Measurements from ENCODE around the gene NUDT12. TPM values are rescaled to one million over a fixed set of nuclear protein-coding genes. Genes with fewer than 3 reads are reported as not detected.

Gene NUDT12
- total RNA-seq, 4 donors from 2014 or later = 1.5 to 37.1 (median 11.5) TPM

- no peak overlapping the region for H3K27ac ChIP-seq
- H3K9me3 ChIP-seq = no peaks in the 10 kb centered on the region
- no peaks in the 10 kb centered on the region for H3K27me3 ChIP-seq
- no peaks in the 10 kb centered on the region for H3K4me1 ChIP-seq
- intact Hi-C loops (cut with DNase I; ENCODE audit: low total_unique reads) = no loop called here
- no peak for DNase-seq
- no peaks in the 10 kb centered on the region for H3K36me3 ChIP-seq
- TF ChIP-seq CTCF (IDR thresholded peaks at IDR 0.05) (no peak), POLR2A (IDR thresholded peaks at IDR 0.05) (no peak)
- H3K4me3 ChIP-seq = no peak overlapping the region
Observed at GRCh38 chr5:103514371-103514770, 48.2 kb downstream of the NUDT12 start.

GRCh38 chr5:103513701-103514100, 48.9 kb downstream of the NUDT12 start:
- H3K36me3 ChIP-seq = no peaks in the 10 kb centered on the region
- no peaks in the 10 kb centered on the region for H3K4me1 ChIP-seq
- no peak overlapping the region for H3K27ac ChIP-seq
- no peaks in the 10 kb centered on the region for H3K9me3 ChIP-seq
- H3K27me3 ChIP-seq = no peaks in the 10 kb centered on the region
- intact Hi-C loops (cut with DNase I; ENCODE audit: low total_unique reads) = no loop called here
- no peak for TF ChIP-seq CTCF (IDR thresholded peaks at IDR 0.05)
- no peak for DNase-seq
- no peak overlapping the region for H3K4me3 ChIP-seq

GRCh38 chr5:103512500-103512899, 50.1 kb downstream of the NUDT12 start:
- Histone ChIP-seq H3K9me3 (no peaks in the 10 kb centered on the region), H3K4me3 (no peak overlapping the region), H3K4me1 (no peaks in the 10 kb centered on the region), H3K27me3 (no peaks in the 10 kb centered on the region), H3K36me3 (no peaks in the 10 kb centered on the region), H3K27ac (no peak overlapping the region)
- intact Hi-C loops (cut with DNase I; ENCODE audit: low total_unique reads) = no loop called here
- TF ChIP-seq POLR2A (IDR thresholded peaks at IDR 0.05) (no peak), CTCF (IDR thresholded peaks at IDR 0.05) (no peak)
- DNase-seq = no peak

- Histone ChIP-seq H3K4me3 (no peak overlapping the region), H3K27ac (no peak overlapping the region), H3K27me3 (no peaks in the 10 kb centered on the region), H3K9me3 (no peaks in the 10 kb centered on the region), H3K4me1 (no peaks in the 10 kb centered on the region), H3K36me3 (no peaks in the 10 kb centered on the region)
- TF ChIP-seq CTCF (IDR thresholded peaks at IDR 0.05) (no peak), POLR2A (IDR thresholded peaks at IDR 0.05) (no peak)
- intact Hi-C loops (cut with DNase I; ENCODE audit: low total_unique reads) = no loop called here
- no peak for DNase-seq
Observed at GRCh38 chr5:103511554-103511885, 51.1 kb downstream of the NUDT12 start.

- Histone ChIP-seq H3K4me3 (no peak overlapping the region), H3K9me3 (no peaks in the 10 kb centered on the region), H3K27me3 (no peaks in the 10 kb centered on the region), H3K36me3 (no peaks in the 10 kb centered on the region), H3K27ac (no peak overlapping the region), H3K4me1 (no peaks in the 10 kb centered on the region)
- intact Hi-C loops (cut with DNase I; ENCODE audit: low total_unique reads) = no loop called here
- DNase-seq = no peak
- TF ChIP-seq POLR2A (IDR thresholded peaks at IDR 0.05) (no peak), CTCF (IDR thresholded peaks at IDR 0.05) (no peak)
Observed at GRCh38 chr5:103510851-103511553, 51.6 kb downstream of the NUDT12 start.
